GM12873 (cell line): Measurements from ENCODE around the gene TAB2.
A peak's percentile ranks its signal among the peaks of the same experiment; 100 is the strongest.

ENCODE experiments used
- TF ChIP-seq, protein P1 (sequence below): IDR thresholded peaks from 2 replicates; pipeline ENCODE4 v1.5.1; 2012; ENCODE audit warnings: low read depth, mild to moderate bottlenecking, moderate library complexity, low read length, control low read depth; ENCODE audit not compliant: insufficient read depth; ENCODE audit errors: missing control alignments

The TAB2 gene

DNA sequence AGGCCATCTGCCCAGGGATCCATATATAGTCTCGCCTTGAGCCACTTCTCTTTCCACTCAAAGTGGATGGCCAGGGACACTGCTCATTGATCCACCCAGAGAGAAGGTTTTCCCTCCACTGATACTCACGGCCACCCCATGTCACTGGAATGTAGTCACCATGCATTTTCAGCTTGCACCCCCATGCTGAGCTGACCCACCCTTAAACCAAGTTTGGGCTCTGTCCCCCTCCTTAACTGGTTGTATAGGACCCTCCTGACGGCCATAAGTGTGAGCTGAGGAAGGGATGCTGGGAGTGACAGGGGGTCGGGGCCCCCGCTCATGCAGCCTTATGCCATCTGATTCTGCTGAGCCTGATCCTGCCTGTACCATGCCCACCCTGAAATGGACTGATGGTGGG is 108.2 kb downstream of the TAB2 start:
- TF ChIP-seq, protein P1, sequence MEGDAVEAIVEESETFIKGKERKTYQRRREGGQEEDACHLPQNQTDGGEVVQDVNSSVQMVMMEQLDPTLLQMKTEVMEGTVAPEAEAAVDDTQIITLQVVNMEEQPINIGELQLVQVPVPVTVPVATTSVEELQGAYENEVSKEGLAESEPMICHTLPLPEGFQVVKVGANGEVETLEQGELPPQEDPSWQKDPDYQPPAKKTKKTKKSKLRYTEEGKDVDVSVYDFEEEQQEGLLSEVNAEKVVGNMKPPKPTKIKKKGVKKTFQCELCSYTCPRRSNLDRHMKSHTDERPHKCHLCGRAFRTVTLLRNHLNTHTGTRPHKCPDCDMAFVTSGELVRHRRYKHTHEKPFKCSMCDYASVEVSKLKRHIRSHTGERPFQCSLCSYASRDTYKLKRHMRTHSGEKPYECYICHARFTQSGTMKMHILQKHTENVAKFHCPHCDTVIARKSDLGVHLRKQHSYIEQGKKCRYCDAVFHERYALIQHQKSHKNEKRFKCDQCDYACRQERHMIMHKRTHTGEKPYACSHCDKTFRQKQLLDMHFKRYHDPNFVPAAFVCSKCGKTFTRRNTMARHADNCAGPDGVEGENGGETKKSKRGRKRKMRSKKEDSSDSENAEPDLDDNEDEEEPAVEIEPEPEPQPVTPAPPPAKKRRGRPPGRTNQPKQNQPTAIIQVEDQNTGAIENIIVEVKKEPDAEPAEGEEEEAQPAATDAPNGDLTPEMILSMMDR: no peak

DNA sequence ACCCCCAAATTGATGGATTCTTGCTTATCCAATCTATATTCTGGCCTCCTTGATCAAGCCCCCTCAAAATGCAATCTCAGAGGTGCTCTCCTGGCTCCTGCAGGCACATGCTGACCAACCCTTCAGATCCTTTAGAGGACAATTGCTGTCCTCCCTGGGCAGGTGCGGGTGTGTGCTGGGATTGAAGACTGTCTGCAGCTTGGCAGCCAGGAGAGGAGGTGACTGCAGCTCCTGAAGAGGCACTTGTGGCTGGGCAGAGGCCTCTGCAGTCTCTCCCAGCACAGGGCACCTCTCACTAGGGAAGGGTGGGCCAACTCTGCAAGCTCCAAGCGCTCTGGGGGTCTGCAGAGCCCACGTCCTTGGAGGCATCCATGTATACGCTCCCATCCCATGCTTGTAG is 111.1 kb downstream of the TAB2 start:
- TF ChIP-seq, protein P1: no peak

DNA sequence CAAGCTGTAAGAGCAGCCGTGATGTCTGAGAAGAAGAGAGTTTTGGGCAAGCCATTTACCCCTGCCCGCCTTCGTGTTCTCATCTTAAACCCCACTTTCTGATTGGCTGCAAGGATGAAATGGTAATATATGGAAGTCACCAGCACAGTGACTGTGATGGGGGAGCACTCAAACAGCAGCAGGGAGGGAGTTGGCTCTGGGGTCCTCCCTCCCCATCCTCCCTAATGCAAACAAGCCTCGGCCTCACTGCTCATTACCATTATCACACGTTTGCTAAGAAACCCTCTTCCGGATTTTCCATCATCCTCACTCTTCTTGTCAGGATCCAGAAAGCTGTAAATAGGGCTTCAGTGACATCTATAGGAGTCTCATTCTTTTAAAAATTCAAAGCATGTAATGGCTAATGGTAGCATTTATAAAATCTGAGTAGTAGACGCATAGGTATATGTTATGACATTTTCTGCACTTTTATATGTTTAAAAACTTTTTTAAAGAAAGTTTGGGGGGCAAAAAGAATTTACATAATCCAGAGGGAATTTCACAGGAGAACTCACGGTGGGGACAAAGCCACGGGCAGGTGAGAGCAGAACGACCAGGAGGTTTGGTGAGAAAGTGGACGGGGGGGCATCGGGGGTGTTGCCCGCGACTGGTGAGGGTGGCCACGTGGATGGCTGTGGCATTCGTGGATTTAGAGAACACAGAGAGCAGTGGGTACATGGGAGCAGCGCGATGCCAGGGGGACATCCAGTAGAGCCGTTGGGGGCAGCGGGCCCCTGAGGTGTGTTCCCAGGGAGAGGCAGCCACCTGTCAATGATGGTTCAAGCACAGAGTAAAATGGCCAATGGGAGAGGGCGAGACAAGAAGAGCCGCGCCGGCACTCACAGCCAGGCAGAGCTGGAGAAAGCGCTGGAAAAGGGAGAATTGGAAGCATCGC is 112.2 kb downstream of the TAB2 start:
- TF ChIP-seq, protein P1: no peak

DNA sequence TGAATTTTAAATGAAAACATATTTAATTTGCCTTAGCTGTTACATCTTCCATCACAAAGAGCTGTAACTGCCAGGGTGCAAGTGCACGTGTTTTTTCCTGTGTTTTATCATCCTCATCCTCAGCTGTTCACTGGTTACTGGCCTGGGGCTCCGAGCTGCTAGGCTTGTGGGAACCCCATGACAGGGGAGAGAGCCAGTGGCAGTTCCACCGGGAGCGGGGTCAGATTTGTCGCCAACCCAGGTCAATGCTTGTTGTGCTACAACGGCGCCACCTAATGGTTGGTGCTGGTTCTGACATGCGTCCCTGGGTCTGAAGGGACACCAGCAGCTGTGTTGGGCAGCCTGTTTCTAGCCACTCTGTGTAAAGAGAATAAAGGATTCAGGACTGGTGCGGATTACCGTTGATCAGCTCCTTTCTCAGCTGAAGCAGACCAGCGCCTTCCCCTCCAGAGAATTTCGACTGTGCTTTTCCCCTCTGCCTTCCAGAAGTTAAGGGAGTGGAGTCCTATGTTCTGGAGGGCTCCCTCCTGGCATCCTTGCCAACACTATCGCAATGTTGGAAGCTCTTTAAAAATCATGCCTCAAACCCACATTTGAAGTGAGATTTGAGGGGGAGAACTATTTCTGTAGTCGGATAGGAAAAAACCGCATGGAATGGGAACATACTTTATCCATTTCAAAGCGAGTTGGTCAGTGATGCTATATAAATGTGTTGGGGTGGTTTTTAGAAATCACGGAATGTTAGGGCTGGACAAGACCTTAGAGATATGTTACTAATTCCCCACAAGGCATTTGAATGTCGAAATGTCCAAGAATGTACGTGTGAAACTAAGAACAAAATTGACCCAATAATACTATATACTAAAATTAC is 114.6 kb downstream of the TAB2 start:
- TF ChIP-seq, protein P1: peak; percentile 96

DNA sequence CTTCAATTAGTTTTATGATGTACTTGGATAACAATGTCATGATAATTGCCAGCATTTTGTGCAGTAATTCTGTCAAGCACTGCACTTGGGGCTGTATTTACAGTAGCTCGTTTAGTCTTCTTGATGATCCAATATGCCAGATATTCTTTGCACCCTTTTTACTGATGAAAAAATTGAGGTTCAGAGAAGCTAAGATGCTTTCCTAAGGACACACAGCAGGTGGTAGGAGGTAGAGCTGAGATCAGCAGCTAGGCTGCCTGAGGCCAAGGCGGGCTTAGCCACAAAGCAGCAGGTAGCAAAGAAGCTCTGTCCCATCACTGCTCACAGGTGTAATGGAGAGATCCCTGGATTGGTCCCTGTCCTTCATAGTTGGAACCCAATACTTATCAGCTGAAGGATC is 115.9 kb downstream of the TAB2 start:
- TF ChIP-seq, protein P1: no peak

DNA sequence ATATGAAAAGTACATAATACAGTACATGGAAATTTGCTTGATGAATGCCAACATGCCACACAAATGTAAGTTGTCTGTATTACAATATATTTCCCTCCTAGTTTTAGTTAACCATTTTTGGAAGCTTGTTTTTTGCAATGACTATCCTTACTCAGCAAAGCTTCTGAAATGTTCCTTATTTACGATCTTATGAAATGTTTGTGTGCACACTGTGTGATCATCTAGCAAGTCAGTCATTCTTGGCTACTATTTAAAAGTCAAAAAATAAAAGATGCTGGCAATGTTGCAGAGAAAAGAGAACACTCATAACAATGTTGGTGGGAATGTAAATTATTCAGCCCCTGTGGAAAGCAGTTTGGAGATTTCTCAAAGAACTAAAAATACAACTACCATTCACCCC is 116.4 kb downstream of the TAB2 start:
- TF ChIP-seq, protein P1: no peak
